Measurements from ENCODE around the gene PKD1.

DNA sequence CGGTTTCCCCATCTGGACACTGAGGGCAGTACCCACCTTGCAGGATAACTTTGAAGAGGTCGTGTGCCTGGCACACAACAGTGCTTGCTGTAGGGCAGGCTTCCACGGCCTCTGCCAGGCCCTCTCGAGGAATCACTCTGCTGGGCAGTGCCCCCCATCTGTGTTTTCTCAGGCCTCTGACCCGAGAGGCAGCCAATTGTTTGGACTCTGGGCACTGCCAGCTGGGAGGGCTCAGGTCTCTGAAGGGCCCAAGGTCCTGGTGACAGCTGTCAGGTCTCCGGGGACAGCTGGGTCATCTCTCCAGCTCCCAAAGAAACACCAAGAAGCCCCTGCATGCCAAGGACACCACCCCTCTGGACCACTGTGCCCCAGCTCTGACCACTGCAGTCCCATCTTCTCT, 11.7 kb upstream of the PKD1 start:
- TF ChIP-seq CTCF (IDR thresholded peaks at IDR 0.05) (no peak), POLR2AphosphoS5 (IDR thresholded peaks at IDR 0.05) (no peak), POLR2A (IDR thresholded peaks at IDR 0.05; ENCODE audit: low read depth) (no peak)
